Activated CD8-positive, alpha-beta memory T cell treated with anti-CD3 and anti-CD28 coated beads, Interleukin-2, amount 10 ng/mL, durations not matched to agents 7 days and 5 days (primary cell): ENCODE data around the gene DPM2. TPM values are rescaled to one million over a fixed set of nuclear protein-coding genes. Genes with fewer than 3 reads are reported as not detected.

ENCODE experiments used
- ATAC-seq: fragments of 150-1000 bp; cut with Tn5 transposase; one replicate; pipeline ENCODE4 v1.10.0; 2021; ENCODE audit warnings: moderate library complexity
- CTCF ChIA-PET: fragments of 350-600 bp; sonication (Branson Sonifier 250); formaldehyde crosslinking; loops from one replicate; lab custom pipeline; 2021; ENCODE audit warnings: antibody characterized with exemption; lab: Charles Lee
- DNase-seq: peaks from one replicate; pipeline ENCODE4 v3.0.0-alpha.2; 2020
- H3K27ac Mint-ChIP-seq: one replicate; pipeline ENCODE4 v1.8.0; 2021; ENCODE audit warnings: mild to moderate bottlenecking, mixed read lengths
- H3K27me3 Mint-ChIP-seq: one replicate; pipeline ENCODE4 v1.8.0; 2021; ENCODE audit warnings: mixed read lengths
- H3K36me3 Mint-ChIP-seq: one replicate; pipeline ENCODE4 v1.8.0; 2021; ENCODE audit warnings: mild to moderate bottlenecking, mixed read lengths
- H3K4me1 Mint-ChIP-seq: one replicate; pipeline ENCODE4 v1.8.0; 2021; ENCODE audit warnings: mixed read lengths
- H3K4me3 Mint-ChIP-seq: one replicate; pipeline ENCODE4 v1.8.0; 2021; ENCODE audit warnings: mild to moderate bottlenecking, moderate library complexity, mixed read lengths
- H3K9me3 Mint-ChIP-seq: one replicate; pipeline ENCODE4 v1.8.0; 2022; ENCODE audit warnings: low read depth, mixed read lengths
- total RNA-seq, 2 experiments: library from RNA; stranded (reverse); gene quantifications; one replicate each; pipeline ENCODE4 v1.2.3, GENCODE V29; 2021

Gene DPM2
- total RNA-seq, 2 experiments from 2014 or later, result 51.4 to 53.5 TPM

DNA sequence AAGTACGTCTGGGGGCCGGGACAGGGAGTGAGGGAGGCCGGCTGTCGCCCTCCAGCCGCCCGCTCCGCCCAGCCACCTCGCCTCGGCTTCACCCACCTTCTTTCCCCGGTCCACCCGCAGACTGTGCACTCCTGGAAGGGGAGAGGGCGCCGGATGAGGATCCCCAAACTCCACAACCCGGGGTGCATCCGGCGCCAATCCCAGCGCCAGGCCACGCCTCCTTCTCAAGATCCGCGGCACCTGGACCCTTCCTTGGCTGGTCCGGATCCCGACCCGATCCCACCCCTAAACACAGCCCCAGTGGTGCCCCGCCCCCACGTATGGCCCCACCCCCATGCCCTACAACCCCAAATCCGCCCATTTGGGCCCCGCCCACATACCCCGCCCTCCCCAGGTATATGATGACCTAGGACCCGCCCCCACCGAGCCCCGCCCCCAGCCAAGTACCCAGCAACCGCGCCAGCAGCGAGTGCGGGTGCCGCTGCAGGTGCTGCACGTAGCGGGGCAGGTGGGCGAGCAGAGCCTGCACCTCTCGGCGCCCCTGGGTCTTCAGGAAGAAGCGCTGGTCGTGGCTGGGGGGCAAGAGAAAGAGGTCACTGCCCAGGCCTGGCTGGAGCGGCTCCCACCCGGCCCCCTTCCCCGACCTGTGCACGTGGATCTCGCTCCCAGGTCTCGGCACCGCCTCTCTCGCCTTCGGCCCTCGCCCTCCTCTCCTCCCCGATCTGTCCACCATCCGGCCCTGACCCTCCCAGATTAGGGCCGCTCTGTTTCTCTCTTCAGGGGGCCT, 10.3 kb downstream of the DPM2 start:
- ATAC-seq (peak; percentile 28), DNase-seq (peak; percentile 80)
- CTCF ChIA-PET, result interaction anchor here (1.4 kb wide), 1 partner anchor 10 kb away, joined by 4 read pairs; the partner anchor contains the start of gene ST6GALNAC4
- H3K27ac Mint-ChIP-seq, result no peak overlapping the region
- H3K9me3 Mint-ChIP-seq, result no peaks in the 10 kb centered on the region
- H3K36me3 Mint-ChIP-seq, result no peaks in the 10 kb centered on the region
- peaks cover 39% of the 10 kb centered on the region for H3K27me3 Mint-ChIP-seq
- peaks cover 28% of the 10 kb centered on the region for H3K4me1 Mint-ChIP-seq
- H3K4me3 Mint-ChIP-seq, result peak overlapping the region; percentile 57

DNA sequence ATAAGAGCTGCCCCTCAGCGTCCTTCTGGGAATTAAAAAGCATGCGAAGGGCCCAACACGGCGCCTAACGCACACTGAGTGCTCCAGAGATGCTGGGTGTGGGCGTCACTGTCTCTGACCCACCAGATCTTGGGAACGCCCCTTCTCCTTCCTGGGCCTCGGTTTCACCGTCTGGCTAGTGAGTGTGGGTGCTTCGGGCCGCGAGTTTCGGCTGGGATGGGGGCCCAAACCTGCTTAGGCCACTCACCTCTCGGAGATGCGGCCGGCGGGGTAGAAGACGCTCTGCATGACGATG, 10.8 kb downstream of the DPM2 start:
- DNase-seq, result no peak
- CTCF ChIA-PET, result interaction anchor here (0.7 to 1.6 kb wide), 3 partner anchors 11 to 140 kb away, joined by 3 to 4 read pairs (median 4); no protein-coding TSS in a partner anchor
- peak; percentile 1 for ATAC-seq
- H3K27me3 Mint-ChIP-seq, result peaks cover 43% of the 10 kb centered on the region
- no peak overlapping the region for H3K27ac Mint-ChIP-seq
- H3K36me3 Mint-ChIP-seq, result no peaks in the 10 kb centered on the region
- H3K4me3 Mint-ChIP-seq, result peak overlapping the region; percentile 57
- no peaks in the 10 kb centered on the region for H3K9me3 Mint-ChIP-seq
- H3K4me1 Mint-ChIP-seq, result peaks cover 32% of the 10 kb centered on the region

- peaks cover 43% of the 10 kb centered on the region for H3K27me3 Mint-ChIP-seq
- ATAC-seq (no peak), DNase-seq (no peak)
- no peaks in the 10 kb centered on the region for H3K36me3 Mint-ChIP-seq
- no peak overlapping the region for H3K27ac Mint-ChIP-seq
- CTCF ChIA-PET, result interaction anchor here (0.7 to 1.6 kb wide), 4 partner anchors 10 to 139 kb away, joined by 3 to 4 read pairs (median 4); no protein-coding TSS in a partner anchor
- H3K9me3 Mint-ChIP-seq, result no peaks in the 10 kb centered on the region
- H3K4me1 Mint-ChIP-seq, result peaks cover 34% of the 10 kb centered on the region
- peak overlapping the region; percentile 57 for H3K4me3 Mint-ChIP-seq
Observed at GRCh38 chr9:127925959-127926905, 11.4 kb downstream of the DPM2 start.

GRCh38 chr9:127924736-127925444, 12.8 kb downstream of the DPM2 start:
- H3K27me3 Mint-ChIP-seq, result peaks cover 39% of the 10 kb centered on the region
- CTCF ChIA-PET, result interaction anchor here (0.7 to 0.9 kb wide), 2 partner anchors 190 to 220 kb away, joined by 3 to 4 read pairs; partner anchors contain the start of gene TOR2A
- H3K9me3 Mint-ChIP-seq, result no peaks in the 10 kb centered on the region
- peaks cover 34% of the 10 kb centered on the region for H3K4me1 Mint-ChIP-seq
- ATAC-seq, result no peak
- no peak overlapping the region for H3K4me3 Mint-ChIP-seq
- H3K36me3 Mint-ChIP-seq, result no peaks in the 10 kb centered on the region
- no peak overlapping the region for H3K27ac Mint-ChIP-seq
- no peak for DNase-seq

DNA sequence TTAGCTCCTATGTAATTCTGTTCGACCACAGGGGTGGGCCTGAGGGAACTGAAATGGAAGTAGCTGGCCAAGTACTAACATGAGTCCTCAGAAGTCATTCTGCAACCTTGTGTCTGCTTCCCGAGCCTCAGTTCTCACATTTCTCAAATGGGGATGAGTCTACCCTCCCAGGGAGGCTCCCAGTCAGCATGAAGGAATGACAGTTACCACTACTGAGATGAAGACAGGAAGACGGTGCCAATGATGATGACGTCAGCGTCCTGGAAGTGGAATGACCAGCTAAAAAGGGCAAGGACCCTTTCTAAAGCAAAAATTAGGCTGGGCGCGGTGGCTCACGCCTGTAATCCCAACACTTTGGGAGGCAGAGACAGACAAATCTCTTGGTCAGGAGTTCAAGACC, 13.9 kb downstream of the DPM2 start:
- Mint-ChIP-seq H3K36me3 (no peaks in the 10 kb centered on the region), H3K4me3 (no peak overlapping the region), H3K27ac (no peak overlapping the region), H3K4me1 (peaks cover 33% of the 10 kb centered on the region), H3K27me3 (peaks cover 29% of the 10 kb centered on the region), H3K9me3 (no peaks in the 10 kb centered on the region)
- CTCF ChIA-PET, result interaction anchor here (0.7 to 1.2 kb wide), 3 partner anchors 54 to 144 kb away, joined by 3 to 5 read pairs (median 4); no protein-coding TSS in a partner anchor
- ATAC-seq, result no peak
- DNase-seq, result no peak

DNA sequence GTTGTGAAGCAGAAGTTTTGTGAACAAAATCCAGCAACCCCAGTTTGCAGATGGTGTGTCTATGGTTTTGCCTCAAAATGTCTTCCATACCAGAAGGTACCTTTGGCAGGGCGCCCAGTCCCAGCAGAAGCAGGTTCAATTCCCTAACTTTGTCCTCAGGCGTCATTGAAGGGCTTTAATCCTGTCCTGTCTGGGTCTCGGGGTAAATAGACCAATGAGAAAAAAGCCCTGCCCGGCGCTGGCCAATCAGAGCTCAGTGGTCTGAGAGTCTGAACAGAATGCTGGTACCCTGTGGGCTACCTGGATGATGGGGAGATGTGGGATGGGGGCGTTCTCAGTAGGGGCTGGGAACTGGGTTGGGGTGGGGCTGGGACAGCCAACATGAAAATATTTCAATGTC, 14.6 kb downstream of the DPM2 start:
- no peaks in the 10 kb centered on the region for H3K9me3 Mint-ChIP-seq
- ATAC-seq, result no peak
- CTCF ChIA-PET, result interaction anchor here (0.9 to 3.9 kb wide), 8 partner anchors 13 to 155 kb away, joined by 3 to 23 read pairs (median 7); no protein-coding TSS in a partner anchor

DNA sequence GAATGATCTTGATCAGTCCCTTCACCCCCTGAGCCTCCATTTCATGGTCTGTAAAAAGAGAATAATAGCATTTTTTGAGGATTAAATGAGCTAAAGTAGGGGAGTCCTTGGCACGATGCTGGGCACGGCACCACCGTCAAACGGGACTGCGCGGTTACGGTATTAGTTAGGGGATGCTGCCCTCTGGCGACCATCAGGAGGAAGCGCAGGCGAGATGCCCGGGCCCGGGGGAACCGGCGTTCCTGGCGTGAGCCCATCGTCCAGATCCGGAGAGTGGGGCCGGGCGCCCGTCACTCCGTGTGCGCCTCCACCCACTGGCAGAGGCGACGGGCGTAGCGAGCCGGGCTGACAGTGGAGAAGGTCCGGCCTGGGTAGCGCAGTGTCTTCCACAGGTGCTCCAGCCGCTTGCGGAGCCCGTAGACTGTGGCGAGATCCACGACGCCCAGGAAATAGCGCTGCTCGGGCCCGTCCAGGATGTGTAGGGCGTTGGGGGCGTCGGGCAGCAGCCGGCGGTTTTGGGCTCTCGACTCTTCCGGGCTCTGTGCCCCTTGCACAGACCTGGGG, 16.0 kb downstream of the DPM2 start:
- Mint-ChIP-seq H3K27me3 (peaks cover 22% of the 10 kb centered on the region), H3K27ac (peak overlapping the region; percentile 28), H3K4me3 (peak overlapping the region; percentile 18), H3K36me3 (no peaks in the 10 kb centered on the region), H3K4me1 (peaks cover 45% of the 10 kb centered on the region), H3K9me3 (no peaks in the 10 kb centered on the region)
- ATAC-seq (peak; percentile 43), DNase-seq (peak; percentile 81)
- CTCF ChIA-PET, result interaction anchor here (0.6 to 4.4 kb wide), 51 partner anchors 8 to 393 kb away, joined by 3 to 42 read pairs (median 5); partner anchors contain the start of genes CDK9, CFAP157, DPM2 and ENG

More for the DNA sequence above, 14.6 kb downstream of the DPM2 start:
- no peak overlapping the region for H3K27ac Mint-ChIP-seq
- no peak overlapping the region for H3K4me3 Mint-ChIP-seq
- DNase-seq, result no peak
- H3K4me1 Mint-ChIP-seq, result peaks cover 36% of the 10 kb centered on the region
- H3K27me3 Mint-ChIP-seq, result peaks cover 23% of the 10 kb centered on the region
- H3K36me3 Mint-ChIP-seq, result no peaks in the 10 kb centered on the region

GRCh38 chr9:127920794-127921193, 16.9 kb downstream of the DPM2 start:
- Mint-ChIP-seq H3K27ac (no peak overlapping the region), H3K36me3 (no peaks in the 10 kb centered on the region), H3K27me3 (peaks cover 17% of the 10 kb centered on the region), H3K4me3 (no peak overlapping the region), H3K4me1 (peaks cover 48% of the 10 kb centered on the region), H3K9me3 (no peaks in the 10 kb centered on the region)
- no peak for DNase-seq
- CTCF ChIA-PET, result interaction anchor here (0.6 to 4.4 kb wide), 51 partner anchors 9 to 392 kb away, joined by 3 to 42 read pairs (median 5); partner anchors contain the start of genes CDK9, CFAP157, DPM2 and ENG
- no peak for ATAC-seq

- ATAC-seq (no peak), DNase-seq (no peak)
- no peaks in the 10 kb centered on the region for H3K36me3 Mint-ChIP-seq
- H3K4me1 Mint-ChIP-seq, result peaks cover 60% of the 10 kb centered on the region
- no peak overlapping the region for H3K4me3 Mint-ChIP-seq
- no peaks in the 10 kb centered on the region for H3K9me3 Mint-ChIP-seq
- H3K27me3 Mint-ChIP-seq, result peaks cover 8% of the 10 kb centered on the region
- CTCF ChIA-PET, result interaction anchor here (1.1 to 4.4 kb wide), 10 partner anchors 9 to 185 kb away, joined by 3 to 42 read pairs (median 12); partner anchors contain the start of gene TOR2A
- H3K27ac Mint-ChIP-seq, result no peak overlapping the region
Observed at GRCh38 chr9:127919253-127919815, 18.3 kb downstream of the DPM2 start.

- Mint-ChIP-seq H3K9me3 (no peaks in the 10 kb centered on the region), H3K27me3 (peaks cover 5% of the 10 kb centered on the region), H3K27ac (peak overlapping the region; percentile 9), H3K4me3 (no peak overlapping the region), H3K4me1 (peaks cover 66% of the 10 kb centered on the region), H3K36me3 (peaks cover 6% of the 10 kb centered on the region)
- DNase-seq, result no peak
- ATAC-seq, result no peak
- CTCF ChIA-PET, result interaction anchor here (0.9 to 4.4 kb wide), 15 partner anchors 8 to 184 kb away, joined by 3 to 42 read pairs (median 6); partner anchors contain the start of genes CDK9, SH2D3C and TOR2A
Observed at GRCh38 chr9:127918183-127919107, 19.2 kb downstream of the DPM2 start.

- CTCF ChIA-PET, result interaction anchor here (0.9 to 4.2 kb wide), 11 partner anchors 10 to 183 kb away, joined by 3 to 26 read pairs (median 7); partner anchors contain the start of genes CDK9, SH2D3C, ST6GALNAC6 and TOR2A
- Mint-ChIP-seq H3K27ac (peak overlapping the region; percentile 52), H3K27me3 (peaks cover 5% of the 10 kb centered on the region), H3K4me1 (peaks cover 72% of the 10 kb centered on the region), H3K9me3 (no peaks in the 10 kb centered on the region), H3K36me3 (peaks cover 11% of the 10 kb centered on the region), H3K4me3 (peak overlapping the region; percentile 81)
- no peak for DNase-seq
- ATAC-seq, result no peak
Observed at GRCh38 chr9:127917603-127918002, 20.1 kb downstream of the DPM2 start.
